ENCODE data around the gene FADS2. TPM values are rescaled to one million over a fixed set of nuclear protein-coding genes. Genes with fewer than 3 reads are reported as not detected.

Gene FADS2
- total RNA-seq, 1 experiment from 2014 or later: 514 TPM

DNA sequence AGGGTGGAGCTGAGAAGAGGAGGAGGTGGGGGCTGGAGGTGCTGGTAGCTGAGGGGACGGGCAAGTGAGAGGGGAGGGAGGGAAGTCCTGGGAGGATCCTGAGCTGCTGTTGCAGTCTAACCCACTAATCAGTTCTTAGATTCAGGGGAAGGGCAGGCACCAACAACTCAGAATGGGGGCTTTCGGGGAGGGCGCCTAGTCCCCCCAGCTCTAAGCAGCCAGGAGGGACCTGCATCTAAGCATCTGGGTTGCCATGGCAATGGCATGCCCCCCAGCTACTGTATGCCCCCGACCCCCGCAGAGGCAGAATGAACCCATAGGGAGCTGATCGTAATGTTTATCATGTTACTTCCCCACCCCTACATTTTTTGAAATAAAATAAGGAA, 38.9 kb downstream of the FADS2 start:
- Histone ChIP-seq H3K27ac (no peak overlapping the region), H3K4me1 (replicated peaks; ENCODE audit: insufficient read depth) (0 out of 2 replicates have a peak, but pooled peaks cover 3% of the 10 kb centered on the region), H3K79me2 (ENCODE audit: low read depth) (no peaks in the 10 kb centered on the region), H2AFZ (no peak overlapping the region), H3K9me2 (ENCODE audit: insufficient read depth) (no peaks in the 10 kb centered on the region), H3K36me3 (ENCODE audit: low read depth) (no peaks in the 10 kb centered on the region), H3F3A (ENCODE audit: insufficient read depth, low read depth) (no peaks in the 10 kb centered on the region), H3K4me2 (no peak overlapping the region), H3K27me3 (ENCODE audit: insufficient read depth, low read depth) (no peaks in the 10 kb centered on the region), H4K20me1 (ENCODE audit: insufficient read depth) (no peaks in the 10 kb centered on the region), H3K9me3 (ENCODE audit: insufficient read depth, low read depth) (no peaks in the 10 kb centered on the region), H3K4me3 (no peak overlapping the region)
- no TSS peak for BruUV-seq (replicated peaks)
- DNase-seq: no peak
- TF ChIP-seq EZH2 (IDR thresholded peaks at IDR 0.05; ENCODE audit: low read depth): no peak
- TF ChIP-seq, protein P1, sequence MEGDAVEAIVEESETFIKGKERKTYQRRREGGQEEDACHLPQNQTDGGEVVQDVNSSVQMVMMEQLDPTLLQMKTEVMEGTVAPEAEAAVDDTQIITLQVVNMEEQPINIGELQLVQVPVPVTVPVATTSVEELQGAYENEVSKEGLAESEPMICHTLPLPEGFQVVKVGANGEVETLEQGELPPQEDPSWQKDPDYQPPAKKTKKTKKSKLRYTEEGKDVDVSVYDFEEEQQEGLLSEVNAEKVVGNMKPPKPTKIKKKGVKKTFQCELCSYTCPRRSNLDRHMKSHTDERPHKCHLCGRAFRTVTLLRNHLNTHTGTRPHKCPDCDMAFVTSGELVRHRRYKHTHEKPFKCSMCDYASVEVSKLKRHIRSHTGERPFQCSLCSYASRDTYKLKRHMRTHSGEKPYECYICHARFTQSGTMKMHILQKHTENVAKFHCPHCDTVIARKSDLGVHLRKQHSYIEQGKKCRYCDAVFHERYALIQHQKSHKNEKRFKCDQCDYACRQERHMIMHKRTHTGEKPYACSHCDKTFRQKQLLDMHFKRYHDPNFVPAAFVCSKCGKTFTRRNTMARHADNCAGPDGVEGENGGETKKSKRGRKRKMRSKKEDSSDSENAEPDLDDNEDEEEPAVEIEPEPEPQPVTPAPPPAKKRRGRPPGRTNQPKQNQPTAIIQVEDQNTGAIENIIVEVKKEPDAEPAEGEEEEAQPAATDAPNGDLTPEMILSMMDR (conservative IDR thresholded peaks at IDR 0.05): no peak
- ChIA-PET CTCF (interaction anchor here (0.6 kb wide), 2 partner anchors 82 to 509 kb away, joined by 6 to 8 read pairs; no protein-coding TSS in a partner anchor), POLR2A (ENCODE audit: unreplicated experiment) (interaction anchor here (0.6 kb wide), 1 partner anchor 39 kb away, joined by 4 read pairs; the partner anchor contains the start of gene FADS2)
- intact Hi-C loops (cut with micrococcal nuclease; ENCODE audit: unreplicated experiment): loop anchor here (10.0 kb wide), 1 partner anchor 942 kb away; the partner anchor contains the start of gene TMEM132A

DNA sequence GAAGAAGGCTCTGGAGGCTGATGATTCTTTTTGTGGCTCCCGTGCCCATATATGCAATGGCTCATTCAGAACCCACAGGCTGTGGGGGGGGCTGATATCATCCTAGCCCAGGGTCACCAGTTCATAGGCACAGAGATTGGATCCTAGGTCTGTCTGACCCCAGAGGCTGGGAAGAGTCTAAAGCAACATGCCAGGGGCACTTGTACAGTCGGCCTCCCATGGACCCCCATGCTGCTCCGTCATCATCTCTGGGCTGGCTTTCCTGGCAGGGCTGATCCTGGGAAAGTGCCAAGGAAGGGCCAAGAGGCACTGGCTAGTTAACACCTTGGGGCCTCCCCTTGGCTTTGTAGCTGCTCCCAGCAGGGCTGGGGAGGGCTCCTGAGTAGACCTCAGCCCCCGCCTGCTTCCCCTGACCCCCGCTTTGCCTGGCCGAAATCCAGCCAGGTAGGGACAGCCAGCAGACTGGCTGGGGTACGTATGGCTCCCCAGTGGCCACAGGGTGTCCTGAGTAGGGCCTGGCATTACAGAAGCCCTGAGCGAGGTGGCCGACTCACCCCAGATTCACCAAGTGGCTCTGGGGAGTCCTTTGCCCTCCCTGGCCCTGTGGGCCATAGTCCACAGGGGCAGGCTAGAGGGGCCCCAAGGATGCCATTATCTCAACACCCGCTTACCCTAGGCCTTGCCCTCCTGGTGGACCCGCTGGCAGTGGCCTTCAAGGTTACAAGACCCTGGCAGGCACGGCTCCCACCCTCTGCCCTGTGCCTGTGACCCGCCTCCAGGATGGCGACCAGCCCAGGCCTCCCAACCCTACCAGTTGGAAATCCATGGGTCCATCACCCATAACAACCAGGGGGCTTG, 40.7 kb downstream of the FADS2 start:
- Histone ChIP-seq H3K36me3 (ENCODE audit: low read depth) (no peaks in the 10 kb centered on the region), H3F3A (ENCODE audit: insufficient read depth, low read depth) (no peaks in the 10 kb centered on the region), H3K4me2 (no peak overlapping the region), H2AFZ (no peak overlapping the region), H3K9me3 (ENCODE audit: insufficient read depth, low read depth) (no peaks in the 10 kb centered on the region), H4K20me1 (ENCODE audit: insufficient read depth) (no peaks in the 10 kb centered on the region), H3K27ac (no peak overlapping the region), H3K9me2 (ENCODE audit: insufficient read depth) (no peaks in the 10 kb centered on the region), H3K27me3 (ENCODE audit: insufficient read depth, low read depth) (no peaks in the 10 kb centered on the region), H3K4me3 (no peak overlapping the region), H3K4me1 (replicated peaks; ENCODE audit: insufficient read depth) (0 out of 2 replicates have a peak, but pooled peaks cover 3% of the 10 kb centered on the region), H3K79me2 (ENCODE audit: low read depth) (no peaks in the 10 kb centered on the region)
- no peak for DNase-seq
- no TSS peak for BruUV-seq (replicated peaks)
- intact Hi-C loops (cut with micrococcal nuclease; ENCODE audit: unreplicated experiment): loop anchor here (10.0 kb wide), 1 partner anchor 944 kb away; the partner anchor contains the start of gene TMEM132A
- CTCF ChIA-PET: no interaction called here
- POLR2A ChIA-PET (ENCODE audit: unreplicated experiment): interaction anchor here (0.6 kb wide), 1 partner anchor 19 kb away, joined by 3 read pairs; no protein-coding TSS in a partner anchor
- TF ChIP-seq, protein P1 (conservative IDR thresholded peaks at IDR 0.05): no peak
- no peak for TF ChIP-seq EZH2 (IDR thresholded peaks at IDR 0.05; ENCODE audit: low read depth)

DNA sequence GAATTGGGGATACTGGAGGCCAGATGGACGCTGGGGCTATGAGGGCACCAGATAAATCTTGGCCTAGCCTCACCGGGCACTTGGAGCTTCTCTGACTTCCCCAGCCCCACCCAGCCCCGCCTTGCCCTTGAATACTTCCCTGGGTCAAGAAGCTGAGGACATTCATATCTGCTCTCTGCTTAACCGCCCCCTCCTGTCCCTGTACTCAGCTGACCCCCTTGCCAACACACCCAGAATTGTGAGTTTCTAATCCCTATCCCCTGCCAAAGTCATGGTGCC, 41.3 kb downstream of the FADS2 start:
- DNase-seq: no peak
- BruUV-seq (replicated peaks): no TSS peak
- H2AFZ ChIP-seq: no peak overlapping the region
- H3K9me3 ChIP-seq (ENCODE audit: insufficient read depth, low read depth): no peaks in the 10 kb centered on the region
- H3K27ac ChIP-seq: no peak overlapping the region
- no peaks in the 10 kb centered on the region for H3F3A ChIP-seq (ENCODE audit: insufficient read depth, low read depth)
- H4K20me1 ChIP-seq (ENCODE audit: insufficient read depth): no peaks in the 10 kb centered on the region
- H3K4me1 ChIP-seq (replicated peaks; ENCODE audit: insufficient read depth): 0 out of 2 replicates have a peak, but pooled peaks cover 3% of the 10 kb centered on the region
- no peaks in the 10 kb centered on the region for H3K79me2 ChIP-seq (ENCODE audit: low read depth)
- CTCF ChIA-PET: interaction anchor here (0.6 to 2.4 kb wide), 2 partner anchors 181 to 212 kb away, joined by 3 to 22 read pairs; no protein-coding TSS in a partner anchor
- TF ChIP-seq EZH2 (IDR thresholded peaks at IDR 0.05; ENCODE audit: low read depth): no peak
- TF ChIP-seq, protein P1 (conservative IDR thresholded peaks at IDR 0.05): no peak
- H3K27me3 ChIP-seq (ENCODE audit: insufficient read depth, low read depth): no peaks in the 10 kb centered on the region
- no peaks in the 10 kb centered on the region for H3K9me2 ChIP-seq (ENCODE audit: insufficient read depth)
- POLR2A ChIA-PET (ENCODE audit: unreplicated experiment): interaction anchor here (0.6 kb wide), 1 partner anchor 19 kb away, joined by 3 read pairs; no protein-coding TSS in a partner anchor
- no peaks in the 10 kb centered on the region for H3K36me3 ChIP-seq (ENCODE audit: low read depth)
- intact Hi-C loops (cut with micrococcal nuclease; ENCODE audit: unreplicated experiment): loop anchor here (10.0 kb wide), 1 partner anchor 945 kb away; the partner anchor contains the start of gene TMEM132A
- H3K4me2 ChIP-seq: no peak overlapping the region
- no peak overlapping the region for H3K4me3 ChIP-seq
